Measurements from ENCODE around the gene OR14A2.
"Not testable (repeated sequence)": the region's sequence is repeated elsewhere in the genome, so short reads cannot be mapped to it uniquely, and the experiment has no call there.

The OR14A2 gene

GRCh38 chr1:247748041-247748440 lies at the start of gene OR14A2:
Gene OR14A2, minus strand, starts transcription at chr1:247748141.
- DNase-seq (ENCODE audit: low read depth): no peak

DNA sequence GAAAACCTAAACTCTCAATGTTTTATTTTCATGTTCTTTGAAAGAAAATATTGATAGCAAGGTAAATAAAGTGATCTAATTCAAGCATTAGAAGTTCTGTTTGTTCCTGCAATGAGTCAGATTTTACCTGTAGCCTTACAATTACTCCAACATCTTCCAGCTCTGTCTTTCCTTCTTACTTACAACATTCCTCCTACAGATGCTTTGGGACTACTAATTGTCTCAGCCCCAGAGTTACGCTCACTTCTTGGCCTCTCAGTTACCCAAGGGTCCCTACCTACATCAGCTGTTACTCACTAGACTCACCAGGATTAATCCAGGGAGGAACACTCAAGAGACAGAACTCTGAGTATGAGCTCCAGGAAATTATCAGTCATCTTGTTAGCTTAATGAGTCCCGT lies 49.6 kb upstream of the OR14A2 start:
- DNase-seq (ENCODE audit: low read depth): no peak

DNA sequence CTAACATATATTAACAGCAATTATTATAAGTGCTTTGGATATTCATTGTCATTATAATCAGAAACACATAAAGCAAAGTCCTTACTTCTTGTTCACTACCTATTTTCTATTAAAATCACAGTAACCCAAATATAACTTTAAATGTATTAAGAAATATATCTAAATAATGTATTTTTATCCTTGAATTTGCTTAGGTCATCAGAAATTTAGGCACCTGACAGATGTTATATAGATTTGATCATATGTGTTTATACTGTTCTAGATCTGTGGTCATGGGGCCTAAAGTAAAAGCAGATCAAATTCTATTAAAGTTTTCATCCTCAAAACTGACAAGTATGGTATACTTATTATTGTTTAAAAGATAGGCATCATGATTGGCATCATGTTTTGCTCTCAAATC lies 21.7 kb upstream of the OR14A2 start:
- no peak for DNase-seq (ENCODE audit: low read depth)

DNA sequence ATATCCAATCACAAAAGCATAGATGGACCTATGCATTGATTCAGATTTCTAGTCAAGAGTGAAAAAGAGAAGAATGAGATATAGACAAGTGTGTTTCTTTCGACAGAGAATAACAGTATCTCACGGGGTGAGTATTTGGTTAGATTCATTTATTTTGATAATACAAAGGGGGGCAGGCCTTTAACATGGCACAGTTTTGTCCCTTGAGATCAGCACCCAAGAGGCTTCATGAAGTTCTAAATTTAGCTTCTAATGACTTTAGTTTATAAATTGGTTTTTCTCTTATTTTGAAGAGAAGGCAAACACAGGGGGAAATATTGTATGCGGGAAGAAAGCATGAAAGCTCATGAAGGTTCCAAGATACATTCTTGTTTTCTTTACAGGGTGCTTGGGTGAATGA lies 12.5 kb upstream of the OR14A2 start, which contains the start of gene OR1C1:
Gene OR1C1, minus strand, starts transcription at position 101 of the 400 bp plus-strand sequence. CDS start 2,150 bp downstream, outside the sequence.
- no peak for DNase-seq (ENCODE audit: low read depth)

GRCh38 chr1:247754311-247754710 lies 6.4 kb upstream of the OR14A2 start:
- not testable (repeated sequence) for DNase-seq (ENCODE audit: low read depth)

- no peak for DNase-seq (ENCODE audit: low read depth)
Measured at GRCh38 chr1:247749870-247750269, 1.9 kb upstream of the OR14A2 start.

- DNase-seq (ENCODE audit: low read depth): no peak
Measured at GRCh38 chr1:247747616-247748015, 325 bp downstream of the OR14A2 start.

- no peak for DNase-seq (ENCODE audit: low read depth)
Measured at GRCh38 chr1:247746391-247746935, 1.5 kb downstream of the OR14A2 start.

DNA sequence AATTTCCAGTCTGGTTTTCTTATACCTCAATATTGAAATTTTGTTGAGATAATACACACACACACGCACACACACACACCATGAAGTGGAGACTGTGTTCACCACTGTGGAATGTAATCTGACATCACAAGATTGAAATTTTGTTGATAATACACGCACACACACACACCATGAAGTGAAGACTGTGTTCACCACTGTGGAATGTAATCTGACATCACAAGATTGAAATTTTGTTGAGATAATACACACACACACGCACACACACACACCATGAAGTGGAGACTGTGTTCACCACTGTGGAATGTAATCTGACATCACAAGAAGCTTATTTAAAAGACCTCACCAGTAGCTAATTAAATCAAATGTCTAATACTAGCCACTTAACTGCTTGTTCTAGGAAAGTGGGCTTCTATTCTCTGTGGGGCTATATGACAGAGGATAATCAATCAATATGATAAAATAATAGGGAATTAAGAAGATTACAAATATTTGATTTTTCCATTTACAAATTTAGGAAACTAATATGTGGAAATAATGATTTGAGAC lies 5.7 kb downstream of the OR14A2 start:
- peak; percentile 21 for DNase-seq (ENCODE audit: low read depth)

GRCh38 chr1:247741756-247742155 lies 6.2 kb downstream of the OR14A2 start:
- no peak for DNase-seq (ENCODE audit: low read depth)

DNA sequence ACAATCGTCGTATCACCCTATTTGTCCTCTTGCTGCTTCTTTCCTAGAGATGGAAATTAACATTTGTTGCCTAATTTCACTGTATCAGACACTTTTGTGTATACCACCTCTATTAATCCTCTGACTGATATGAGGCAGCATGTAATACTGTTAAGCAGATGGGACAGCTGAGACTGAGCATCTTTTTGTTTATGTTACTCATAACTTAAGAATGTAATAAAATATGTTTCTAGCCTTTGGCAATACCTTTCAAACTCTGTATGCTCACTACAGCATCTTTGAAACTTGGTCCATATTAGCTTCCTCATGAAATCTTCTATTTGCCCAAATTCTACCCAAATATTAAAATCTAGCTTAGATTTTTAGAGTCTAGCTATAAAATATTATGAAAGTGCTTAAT lies 7.2 kb downstream of the OR14A2 start:
- no peak for DNase-seq (ENCODE audit: low read depth)

DNA sequence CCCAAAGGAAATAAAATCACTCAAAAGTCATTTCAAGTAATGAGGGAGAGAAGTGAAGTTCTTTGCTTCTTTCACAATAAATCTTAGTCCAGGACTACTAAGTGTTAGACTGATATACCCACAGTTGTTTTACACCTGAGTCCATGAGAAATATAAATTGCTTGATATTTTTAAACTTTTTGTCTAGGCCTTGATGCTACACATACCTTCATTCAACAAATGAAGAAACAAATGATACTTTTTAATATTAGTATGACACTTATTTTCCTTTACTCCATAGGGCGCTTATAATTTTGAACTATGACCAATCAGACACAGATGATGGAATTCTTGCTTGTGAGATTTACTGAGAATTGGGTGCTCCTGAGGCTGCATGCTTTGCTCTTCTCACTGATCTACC lies 9.6 kb downstream of the OR14A2 start, which contains the start of gene OR14K1:
Gene OR14K1, plus strand, starts transcription at position 301 of the 400 bp plus-strand sequence. Its CDS starts 0 bp downstream, at position 301.
- no peak for DNase-seq (ENCODE audit: low read depth)

DNA sequence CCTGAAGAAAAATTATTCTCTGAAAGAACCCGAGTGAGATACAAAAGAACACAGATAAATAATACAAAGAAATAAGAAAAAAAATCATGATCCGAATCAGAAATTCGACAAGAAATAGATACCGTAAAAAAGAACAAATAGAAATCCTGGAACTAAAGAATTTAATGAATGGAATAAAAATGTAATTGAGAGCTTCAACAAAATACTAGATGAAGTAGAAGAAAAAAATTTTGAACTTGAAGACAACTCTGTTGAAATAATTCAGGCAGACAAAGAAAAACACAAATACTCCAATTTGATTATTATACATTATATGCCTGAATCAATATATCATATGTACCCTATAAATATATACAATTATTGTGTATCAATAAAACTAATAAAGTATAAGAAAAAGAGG lies 26.7 kb downstream of the OR14A2 start:
- DNase-seq (ENCODE audit: low read depth): no peak

DNA sequence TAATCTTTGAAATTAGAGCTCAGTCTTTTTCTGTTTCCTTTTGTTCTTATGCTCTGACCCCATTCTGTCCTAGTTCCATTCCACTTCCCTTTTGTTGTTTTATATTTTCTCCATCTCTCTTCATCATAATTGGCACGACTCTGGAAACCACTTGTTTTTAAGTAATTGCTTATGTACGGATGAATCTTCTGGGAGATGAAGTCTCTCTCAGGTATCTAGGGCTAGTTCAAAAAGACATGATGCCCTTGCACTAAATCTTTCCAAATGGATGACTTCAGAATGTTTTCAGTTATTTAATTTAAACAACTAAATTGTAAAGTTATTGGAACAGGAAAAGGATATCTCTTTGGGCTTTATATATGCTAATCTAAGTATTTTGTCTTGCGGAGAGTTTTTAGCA lies 31.4 kb downstream of the OR14A2 start, which contains the start of gene OR6F1:
Gene OR6F1, minus strand, starts transcription at position 101 of the 400 bp plus-strand sequence. CDS start 3,891 bp downstream, outside the sequence.
- no peak for DNase-seq (ENCODE audit: low read depth)

- DNase-seq (ENCODE audit: low read depth): no peak
Measured at GRCh38 chr1:247713753-247714152, 34.2 kb downstream of the OR14A2 start.

DNA sequence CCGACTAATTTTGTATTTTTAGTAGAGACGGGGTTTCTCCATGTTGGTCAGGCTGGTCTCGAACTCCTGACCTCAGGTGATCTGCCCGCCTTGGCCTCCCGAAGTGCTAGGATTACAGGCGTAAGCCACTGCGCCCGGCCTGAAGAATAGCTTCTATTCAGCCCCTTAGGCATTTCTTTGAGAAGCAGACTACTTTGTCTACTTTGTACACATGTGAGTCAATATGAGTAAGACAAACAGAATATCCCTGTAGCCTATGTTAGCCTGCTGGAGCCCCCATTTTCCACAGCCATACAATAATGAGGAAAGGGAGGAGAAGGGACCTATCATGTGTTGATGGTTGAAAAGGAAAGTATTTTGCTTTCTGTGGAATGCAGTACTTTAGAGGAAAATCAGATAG lies 37.3 kb downstream of the OR14A2 start:
- not testable (repeated sequence) for DNase-seq (ENCODE audit: low read depth)

- no peak for DNase-seq (ENCODE audit: low read depth)
Measured at GRCh38 chr1:247701338-247701737, 46.6 kb downstream of the OR14A2 start.

DNA sequence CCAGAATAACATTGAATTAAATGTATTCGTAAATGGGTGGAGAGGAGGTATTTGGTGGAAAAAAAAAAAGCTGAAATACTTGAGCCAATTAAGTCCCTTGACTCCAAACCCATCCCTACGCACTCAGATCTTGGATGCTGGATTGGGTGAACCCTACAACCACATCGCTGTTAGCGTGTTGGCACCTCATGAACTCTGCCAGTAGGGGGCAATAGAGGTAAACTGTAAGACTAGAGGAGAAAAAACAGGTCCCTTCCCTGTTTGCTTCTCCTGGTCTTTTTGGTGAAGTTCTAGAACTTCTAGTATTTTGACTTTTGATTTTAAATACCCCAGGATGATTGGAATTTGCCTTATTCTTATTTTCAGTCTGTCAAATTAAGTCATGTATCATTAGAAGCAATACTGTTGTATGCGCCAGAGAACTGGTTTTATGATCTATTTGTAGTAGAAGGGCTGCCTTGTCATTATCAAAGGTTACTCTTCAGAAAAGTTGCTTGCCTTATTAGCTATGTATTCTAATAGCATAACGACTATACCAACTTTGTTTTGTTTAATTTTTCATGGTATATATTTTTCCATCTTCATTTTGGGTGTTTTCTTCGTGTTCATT lies 66.5 kb downstream of the OR14A2 start:
- peak; percentile 29 for DNase-seq (ENCODE audit: low read depth)

DNA sequence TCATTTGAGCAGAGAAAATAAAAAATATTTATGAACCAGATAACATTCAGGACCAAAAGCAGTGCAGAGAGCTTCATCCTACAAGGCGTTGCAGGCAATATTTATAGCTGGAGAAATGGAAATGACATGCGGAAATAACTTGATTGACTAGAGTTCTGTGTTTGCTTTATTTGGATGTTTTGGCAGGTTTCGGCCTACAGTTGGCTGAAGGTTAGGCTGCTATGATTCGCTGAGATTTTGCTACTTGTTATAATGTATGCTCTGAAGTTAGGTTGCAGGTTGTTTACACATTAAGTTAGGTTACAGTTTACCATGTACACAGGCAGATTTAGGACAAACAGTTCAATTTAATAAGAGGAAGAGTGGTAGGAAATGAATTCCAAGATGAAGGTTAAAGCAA lies 67.8 kb downstream of the OR14A2 start:
- DNase-seq (ENCODE audit: low read depth): no peak

DNA sequence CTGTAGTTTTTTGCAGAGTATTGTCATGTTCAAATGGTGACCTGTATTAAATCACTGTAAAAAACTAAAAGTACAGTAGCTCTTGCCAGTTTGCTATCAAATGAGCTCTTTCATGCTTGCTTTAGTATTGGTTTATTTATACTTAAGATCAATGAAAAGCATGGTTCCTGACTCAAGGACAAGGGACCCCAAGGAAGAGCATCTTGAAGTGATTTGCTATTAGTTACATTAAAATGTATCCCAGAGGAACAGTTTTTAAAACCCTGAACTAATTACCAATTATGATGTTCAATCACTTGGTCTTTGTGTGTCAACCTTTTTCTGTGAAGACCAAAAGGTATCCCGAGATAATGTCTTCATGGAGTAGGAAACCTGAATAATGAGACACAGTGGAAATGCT lies 68.3 kb downstream of the OR14A2 start, which contains the start of gene OR13G1:
Gene OR13G1, minus strand, starts transcription at position 101 of the 400 bp plus-strand sequence. CDS start 6,698 bp downstream, outside the sequence.
- no peak for DNase-seq (ENCODE audit: low read depth)
